ENCODE measurements around the gene LCN10. TPM values are rescaled to one million over a fixed set of nuclear protein-coding genes. Genes with fewer than 3 reads are reported as not detected.
A peak's percentile ranks its signal among the peaks of the same experiment; 100 is the strongest.

LCN10 gene
- total and polyA plus RNA-seq, 2 of the 13 experiments (the other 11 are each of a cell fraction or from before 2014, with no cell fraction given), result 0.53 to 0.61 TPM

GRCh38 chr9:136694163-136694871, 48.4 kb downstream of the LCN10 start (continued):
- TF ChIP-seq SKIL (CRISPR knock-in tag; IDR thresholded peaks at IDR 0.05; ENCODE audit: borderline replicate concordance) (no peak), ZNF354B (CRISPR knock-in tag; IDR thresholded peaks at IDR 0.05) (no peak), ZNF331 (CRISPR knock-in tag; IDR thresholded peaks at IDR 0.05) (no peak), GFI1 (CRISPR knock-in tag; IDR thresholded peaks at IDR 0.05; ENCODE audit: borderline replicate concordance) (0 out of 2 replicates have a peak, but pooled peaks have one; percentile 9), ZNF256 (CRISPR knock-in tag; conservative IDR thresholded peaks at IDR 0.05) (no peak), MYC (CRISPR knock-in tag; IDR thresholded peaks at IDR 0.05; ENCODE audit: borderline replicate concordance) (no peak), ERF (CRISPR knock-in tag; IDR thresholded peaks at IDR 0.05) (no peak), RAD21 (CRISPR knock-in tag; IDR thresholded peaks at IDR 0.05) (peak; percentile 80), NCOA1 (CRISPR knock-in tag; IDR thresholded peaks at IDR 0.05) (no peak), ZBTB1 (CRISPR knock-in tag; IDR thresholded peaks at IDR 0.05; ENCODE audit: borderline replicate concordance) (no peak), STAG1 (CRISPR knock-in tag; IDR thresholded peaks at IDR 0.05) (peak; percentile 76), TEAD3 (CRISPR knock-in tag; optimal IDR thresholded peaks at IDR 0.05; ENCODE audit: borderline replicate concordance) (no peak), DNMT3B (CRISPR knock-in tag; conservative IDR thresholded peaks at IDR 0.05) (no peak), ZNF276 (CRISPR knock-in tag; IDR thresholded peaks at IDR 0.05; ENCODE audit: low read depth) (no peak), ZNF280B (CRISPR knock-in tag; IDR thresholded peaks at IDR 0.05; ENCODE audit: borderline replicate concordance) (no peak), NR2F6 (IDR thresholded peaks at IDR 0.05) (no peak), NR2F6 (CRISPR knock-in tag; IDR thresholded peaks at IDR 0.05) (peak; percentile 20; the same call in 1 of the 2 replicates), ZBTB7B (CRISPR knock-in tag; IDR thresholded peaks at IDR 0.05) (no peak), ATF7 (IDR thresholded peaks at IDR 0.05) (no peak), ATF7 (CRISPR knock-in tag; IDR thresholded peaks at IDR 0.05) (no peak), MXD3 (CRISPR knock-in tag; IDR thresholded peaks at IDR 0.05) (no peak; the same call in 1 of the 2 replicates), ZNF546 (CRISPR knock-in tag; conservative IDR thresholded peaks at IDR 0.05) (no peak), ZFX (CRISPR knock-in tag; IDR thresholded peaks at IDR 0.05; ENCODE audit: low read depth) (peak; percentile 8; the same call in 1 of the 2 replicates), ZNF816 (CRISPR knock-in tag; IDR thresholded peaks at IDR 0.05; ENCODE audit: borderline replicate concordance) (no peak)
- TF ChIP-seq, protein P1, sequence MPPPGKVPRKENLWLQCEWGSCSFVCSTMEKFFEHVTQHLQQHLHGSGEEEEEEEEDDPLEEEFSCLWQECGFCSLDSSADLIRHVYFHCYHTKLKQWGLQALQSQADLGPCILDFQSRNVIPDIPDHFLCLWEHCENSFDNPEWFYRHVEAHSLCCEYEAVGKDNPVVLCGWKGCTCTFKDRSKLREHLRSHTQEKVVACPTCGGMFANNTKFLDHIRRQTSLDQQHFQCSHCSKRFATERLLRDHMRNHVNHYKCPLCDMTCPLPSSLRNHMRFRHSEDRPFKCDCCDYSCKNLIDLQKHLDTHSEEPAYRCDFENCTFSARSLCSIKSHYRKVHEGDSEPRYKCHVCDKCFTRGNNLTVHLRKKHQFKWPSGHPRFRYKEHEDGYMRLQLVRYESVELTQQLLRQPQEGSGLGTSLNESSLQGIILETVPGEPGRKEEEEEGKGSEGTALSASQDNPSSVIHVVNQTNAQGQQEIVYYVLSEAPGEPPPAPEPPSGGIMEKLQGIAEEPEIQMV (CRISPR knock-in tag; IDR thresholded peaks at IDR 0.05; ENCODE audit: low read depth), result no peak
